Umbilical cord (tissue), 2 donors: ENCODE data around the gene F13A1. TPM values are rescaled to one million over a fixed set of nuclear protein-coding genes. Genes with fewer than 3 reads are reported as not detected.

Experiments used
- DNase-seq: peaks from one replicate; pipeline ENCODE4 v3.0.0-alpha.2; 2015; ENCODE audit warnings: low spot score
- total RNA-seq: library from RNA; depleted of rRNA; stranded (reverse); fragments of >200 nt; gene quantifications from one replicate; pipeline ENCODE4 v1.2.3, GENCODE V29; 2014; ENCODE audit warnings: low replicate concordance; ENCODE audit not compliant: insufficient read depth

The F13A1 gene
- total RNA-seq, 1 donor from 2014 or later, result 299 TPM

- DNase-seq, result no peak
These were observed 127.2 kb downstream of the F13A1 start for GRCh38 chr6:6193221-6193745.

GRCh38 chr6:6191909-6192308, 128.6 kb downstream of the F13A1 start:
- no peak for DNase-seq

DNA sequence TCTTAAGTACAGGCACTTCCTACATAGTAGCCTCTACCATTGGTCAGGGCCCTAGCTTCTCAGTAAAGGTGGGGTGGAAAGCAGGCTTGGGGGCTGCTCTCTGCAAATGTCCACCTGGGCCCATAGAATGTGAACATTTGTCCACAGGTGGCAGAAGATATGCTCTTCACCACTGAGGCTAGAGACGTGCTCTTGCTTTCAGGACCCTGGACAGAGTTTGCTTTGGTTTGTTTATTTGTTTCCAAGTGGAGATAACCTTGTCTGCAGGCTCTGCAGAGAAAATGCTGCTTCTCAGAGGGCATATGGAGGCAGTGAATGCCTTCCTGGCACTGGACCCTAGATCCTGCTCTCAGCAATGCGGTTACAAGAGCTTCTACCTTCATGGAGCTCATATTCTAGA, 129.0 kb downstream of the F13A1 start:
- no peak for DNase-seq

GRCh38 chr6:6180684-6181083, 139.8 kb downstream of the F13A1 start:
- DNase-seq, result no peak

- no peak for DNase-seq
These were observed 140.4 kb downstream of the F13A1 start for GRCh38 chr6:6179858-6180623.

GRCh38 chr6:6178795-6179194, 141.7 kb downstream of the F13A1 start:
- DNase-seq, result no peak

GRCh38 chr6:6177754-6178153, 142.7 kb downstream of the F13A1 start:
- no peak for DNase-seq

DNA sequence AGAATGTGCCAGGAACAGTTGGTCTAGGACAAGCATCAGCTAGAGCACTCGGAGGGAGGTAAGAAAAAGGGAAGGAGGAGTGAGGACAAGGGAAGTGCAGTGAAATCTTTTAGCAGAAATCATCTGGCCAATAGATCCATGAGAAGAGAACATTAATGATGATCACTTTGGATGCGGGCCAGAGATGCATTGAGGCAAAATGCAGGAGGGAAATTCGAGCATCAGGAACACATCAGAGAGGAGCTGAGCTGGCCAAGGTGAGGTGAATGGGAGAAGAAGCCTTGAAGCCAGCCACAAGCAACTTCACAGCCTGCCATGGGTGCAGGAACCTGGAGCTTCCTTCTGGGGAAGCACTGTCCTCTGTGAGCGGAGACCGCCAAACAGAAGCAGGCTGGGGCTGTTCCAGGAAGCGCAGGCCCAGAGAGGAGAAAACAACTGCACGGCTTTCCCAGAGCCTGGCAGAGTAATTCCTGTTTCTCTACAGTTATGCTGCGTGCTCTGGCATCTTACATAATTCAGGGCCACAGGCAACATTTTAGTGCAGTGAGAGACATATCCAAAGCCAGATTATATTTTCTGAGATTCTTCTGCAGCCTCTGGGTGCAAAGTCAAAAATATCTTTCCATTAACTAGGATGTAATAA, 143.8 kb downstream of the F13A1 start:
- DNase-seq, result no peak

DNA sequence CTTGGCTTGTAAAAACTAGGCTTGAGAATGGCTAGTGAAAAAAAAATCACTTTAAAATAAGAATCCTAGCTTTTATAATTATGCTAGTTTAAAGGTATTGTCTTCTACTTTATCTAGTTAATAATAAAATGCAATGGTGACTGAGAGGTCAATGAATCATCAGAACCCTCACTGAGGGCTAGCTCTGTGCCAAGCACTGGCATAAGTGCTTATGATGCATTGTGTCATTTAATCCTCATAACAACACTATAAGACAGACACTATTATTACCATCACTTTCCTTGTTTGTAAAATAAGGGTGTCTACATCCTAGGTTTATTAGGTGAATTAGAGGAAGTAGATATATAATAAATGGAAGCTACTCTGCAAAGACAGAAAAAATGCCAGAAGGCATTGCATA, 144.3 kb downstream of the F13A1 start:
- no peak for DNase-seq

- DNase-seq, result no peak
These were observed 151.3 kb downstream of the F13A1 start for GRCh38 chr6:6169141-6169540.

- DNase-seq, result no peak
These were observed 154.4 kb downstream of the F13A1 start for GRCh38 chr6:6166064-6166463.

DNA sequence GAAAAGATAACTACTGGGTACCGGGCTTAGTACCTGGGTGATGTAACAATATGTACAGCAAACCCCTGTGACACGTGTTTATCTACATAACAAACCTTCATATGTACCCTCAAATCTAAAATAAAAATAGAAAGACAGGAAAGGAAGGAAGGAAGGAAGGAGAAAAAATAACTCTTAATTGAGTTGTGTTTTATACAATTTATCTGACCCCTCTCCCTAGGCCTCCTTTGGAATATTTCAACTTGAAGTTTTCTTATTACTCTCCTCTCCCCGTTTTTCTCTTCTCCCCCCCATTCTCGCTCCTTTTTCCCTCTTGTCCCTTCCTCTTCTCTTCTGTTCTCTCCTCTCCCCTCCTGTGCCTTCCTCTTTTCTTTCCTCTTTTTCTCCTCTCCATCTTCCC, 156.1 kb downstream of the F13A1 start:
- no peak for DNase-seq

GRCh38 chr6:6154335-6154734, 166.1 kb downstream of the F13A1 start:
- no peak for DNase-seq

DNA sequence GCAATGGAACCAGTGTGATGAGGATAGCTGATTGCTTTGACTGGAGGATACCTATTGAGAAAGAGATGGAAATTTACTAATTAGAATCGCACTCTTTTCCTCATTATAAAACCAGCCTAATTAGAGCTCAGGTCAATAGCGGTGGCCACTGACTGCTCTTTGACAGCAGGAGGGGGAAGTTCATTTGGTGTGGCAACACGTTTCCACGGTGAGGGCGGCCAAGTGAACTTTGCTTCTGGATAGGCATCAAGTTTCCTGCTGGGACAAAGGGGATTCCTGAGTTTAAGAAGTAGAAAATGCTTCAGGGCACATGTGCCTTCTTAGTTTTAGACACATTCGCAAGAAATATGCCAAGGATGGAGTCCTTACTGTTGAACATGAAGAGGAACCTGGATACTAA, 168.4 kb downstream of the F13A1 start:
- DNase-seq, result no peak

DNA sequence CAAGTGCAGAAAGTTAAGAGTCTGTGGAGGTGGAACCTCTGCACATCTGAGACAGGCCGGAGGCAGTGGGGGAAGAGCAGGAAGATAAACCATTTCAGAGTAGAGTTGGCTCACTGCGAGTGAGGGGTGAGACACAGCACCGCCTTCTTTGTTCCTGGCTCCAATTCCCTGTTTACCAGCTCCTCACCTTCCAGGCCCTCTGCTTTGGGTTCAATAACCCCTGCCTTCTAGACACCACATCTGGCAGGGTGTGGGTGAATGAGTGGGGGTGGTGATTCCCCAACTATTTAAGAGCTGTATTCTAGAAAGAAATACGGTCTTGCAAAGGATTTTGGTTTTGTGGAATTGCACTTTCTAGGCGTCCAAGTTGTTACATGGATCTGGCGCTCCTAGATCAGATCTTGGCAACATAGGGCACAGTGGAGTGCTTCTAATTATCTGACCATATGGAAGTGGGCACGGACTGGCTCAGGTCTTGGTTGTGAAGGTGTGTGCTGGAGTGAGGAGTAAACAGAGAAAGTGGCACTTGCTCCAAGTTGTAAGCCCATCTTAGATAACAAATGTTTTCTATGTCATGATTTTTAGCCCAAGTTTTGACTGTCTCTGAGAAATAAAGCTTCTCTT, 172.2 kb downstream of the F13A1 start:
- DNase-seq, result no peak

DNA sequence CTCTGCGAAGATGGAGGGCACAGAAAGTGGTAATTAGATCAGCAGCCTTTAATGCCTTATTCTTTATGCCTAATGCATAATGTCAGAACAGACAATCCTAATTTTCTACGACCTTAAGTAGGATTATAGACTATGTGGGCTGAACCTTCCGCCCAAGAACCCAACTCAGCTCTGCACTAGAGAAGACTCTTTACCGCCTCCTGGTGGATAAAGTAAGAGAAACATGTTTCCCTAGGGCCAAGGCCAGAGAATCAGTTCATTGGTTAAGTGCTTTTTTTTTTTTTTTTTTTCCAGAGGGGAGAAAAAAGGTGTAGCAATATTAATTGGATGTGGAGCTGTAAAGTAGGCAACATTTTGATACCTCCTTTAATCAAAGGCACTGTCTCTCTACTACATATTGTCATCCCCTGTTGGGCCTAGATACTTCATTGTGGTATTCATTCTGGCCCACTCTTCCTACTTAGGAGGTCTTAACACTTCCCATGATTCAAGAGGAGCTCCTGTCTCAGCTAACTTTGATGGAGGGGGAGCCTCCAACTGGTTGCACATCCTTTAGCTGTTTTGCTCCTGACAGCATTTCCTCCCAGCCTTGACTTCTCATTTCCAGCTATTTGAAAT, 188.9 kb downstream of the F13A1 start:
- DNase-seq, result no peak

DNA sequence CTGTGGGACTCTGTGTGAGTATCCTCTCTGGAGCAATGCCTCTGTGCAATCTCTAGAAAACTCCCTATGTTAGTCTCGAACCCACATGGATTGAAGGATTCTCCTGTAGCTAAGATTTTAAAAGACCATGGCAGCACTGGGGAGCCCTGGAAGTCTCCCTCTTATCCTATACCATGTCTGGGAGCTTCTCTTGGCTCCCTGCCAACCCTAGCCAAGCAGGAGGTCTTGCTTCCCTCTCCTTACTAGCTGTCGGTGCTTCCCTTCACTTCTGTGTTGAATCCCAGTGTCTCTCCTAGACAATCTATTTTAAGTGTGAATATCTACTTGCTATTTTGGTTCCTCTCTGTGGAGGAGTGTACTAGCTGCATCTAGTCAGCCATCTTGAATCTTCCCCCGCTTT, 195.0 kb downstream of the F13A1 start:
- DNase-seq, result no peak

- no peak for DNase-seq
These were observed 196.7 kb downstream of the F13A1 start for GRCh38 chr6:6123803-6124202.

DNA sequence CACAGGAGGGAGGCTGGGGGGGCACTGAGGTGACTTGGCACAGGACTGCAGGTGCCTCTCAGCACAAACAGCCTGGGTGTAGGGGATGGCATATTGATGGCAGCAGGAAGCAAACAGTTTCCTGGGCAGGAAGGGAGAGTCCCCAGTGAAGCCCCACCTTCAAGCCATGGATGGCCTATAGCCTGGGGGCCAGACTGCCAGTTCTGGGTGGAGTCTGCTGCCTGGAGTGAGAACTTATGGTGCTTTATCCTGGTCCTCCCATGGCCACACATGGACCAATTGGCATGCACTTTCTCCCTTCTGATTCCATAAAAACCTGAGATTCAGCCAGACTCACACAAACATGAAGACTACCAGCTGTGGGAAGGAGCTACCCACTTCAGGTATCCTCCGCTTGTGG, 198.5 kb downstream of the F13A1 start:
- no peak for DNase-seq

- no peak for DNase-seq
These were observed 214.9 kb downstream of the F13A1 start for GRCh38 chr6:6105472-6106036.
